ENCODE results near the gene EMC8.
"Not testable (repeated sequence)": the region's sequence is repeated elsewhere in the genome, so short reads cannot be mapped to it uniquely, and the experiment has no call there.

The EMC8 gene

GRCh38 chr16:85799497-85800320 lies at the start of gene EMC8, which contains the start of gene COX4I1:
Gene EMC8 (minus strand): TSS chr16:85799544. CDS start chr16:85799295, 249 bp downstream.
Gene COX4I1 (plus strand): TSS chr16:85799695. CDS start chr16:85801206, 1,511 bp downstream.
- DNase-seq (ENCODE audit: low read depth) = peak; percentile 95

DNA sequence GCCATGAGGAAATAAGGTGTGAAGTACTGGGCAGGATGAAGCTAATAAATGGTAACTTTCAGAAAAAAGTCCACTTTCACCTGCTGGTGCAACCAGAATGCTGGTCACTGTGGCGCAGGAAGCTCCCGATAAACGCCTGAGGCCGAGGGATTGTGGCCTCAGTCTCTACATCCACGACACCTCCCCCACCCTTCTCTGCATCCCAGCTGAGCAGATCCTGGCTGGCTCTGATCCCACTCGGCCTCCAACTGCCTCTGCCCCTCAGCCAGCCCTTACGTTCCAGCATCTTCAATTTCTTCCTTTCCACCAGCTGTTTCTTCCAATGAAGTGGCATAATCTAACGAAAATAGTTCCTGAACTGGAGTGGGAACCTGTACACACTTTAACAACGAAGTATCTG lies 49.6 kb upstream of the EMC8 start:
- no peak for DNase-seq (ENCODE audit: low read depth)

GRCh38 chr16:85847681-85848601 lies 48.6 kb upstream of the EMC8 start:
- DNase-seq (ENCODE audit: low read depth) = no peak

- DNase-seq (ENCODE audit: low read depth) = no peak
Measured at GRCh38 chr16:85847036-85847435, 47.7 kb upstream of the EMC8 start.

- DNase-seq (ENCODE audit: low read depth) = no peak
Measured at GRCh38 chr16:85846461-85846860, 47.1 kb upstream of the EMC8 start.

GRCh38 chr16:85845266-85845665 lies 45.9 kb upstream of the EMC8 start:
- no peak for DNase-seq (ENCODE audit: low read depth)

DNA sequence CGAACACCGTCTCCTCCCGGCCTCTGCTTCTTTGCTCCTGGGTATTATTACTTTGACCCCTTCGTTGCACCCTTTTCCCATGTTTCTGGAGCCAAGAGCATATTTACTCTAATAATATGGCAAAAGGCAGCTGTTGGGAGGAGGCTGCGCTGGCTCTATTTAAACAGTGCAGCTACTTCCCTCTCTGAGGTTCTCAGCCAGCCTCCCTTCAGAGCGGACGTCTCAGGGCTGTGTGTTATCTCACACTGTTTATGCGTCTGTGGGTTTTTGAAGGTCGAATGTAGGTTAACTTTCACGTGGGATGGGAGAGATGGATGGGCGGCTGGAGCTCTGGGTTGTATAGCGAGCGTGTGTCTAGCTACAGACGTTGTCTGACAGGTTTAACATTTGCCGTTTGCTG lies 45.4 kb upstream of the EMC8 start:
- no peak for DNase-seq (ENCODE audit: low read depth)

- no peak for DNase-seq (ENCODE audit: low read depth)
Measured at GRCh38 chr16:85844169-85844481, 44.8 kb upstream of the EMC8 start.

GRCh38 chr16:85843471-85844168 lies 44.3 kb upstream of the EMC8 start:
- no peak for DNase-seq (ENCODE audit: low read depth)

- DNase-seq (ENCODE audit: low read depth) = no peak
Measured at GRCh38 chr16:85842848-85843247, 43.5 kb upstream of the EMC8 start.

- no peak for DNase-seq (ENCODE audit: low read depth)
Measured at GRCh38 chr16:85842435-85842834, 43.1 kb upstream of the EMC8 start.

- DNase-seq (ENCODE audit: low read depth) = no peak
Measured at GRCh38 chr16:85840801-85841200, 41.5 kb upstream of the EMC8 start.

GRCh38 chr16:85840395-85840794 lies 41.1 kb upstream of the EMC8 start:
- no peak for DNase-seq (ENCODE audit: low read depth)

DNA sequence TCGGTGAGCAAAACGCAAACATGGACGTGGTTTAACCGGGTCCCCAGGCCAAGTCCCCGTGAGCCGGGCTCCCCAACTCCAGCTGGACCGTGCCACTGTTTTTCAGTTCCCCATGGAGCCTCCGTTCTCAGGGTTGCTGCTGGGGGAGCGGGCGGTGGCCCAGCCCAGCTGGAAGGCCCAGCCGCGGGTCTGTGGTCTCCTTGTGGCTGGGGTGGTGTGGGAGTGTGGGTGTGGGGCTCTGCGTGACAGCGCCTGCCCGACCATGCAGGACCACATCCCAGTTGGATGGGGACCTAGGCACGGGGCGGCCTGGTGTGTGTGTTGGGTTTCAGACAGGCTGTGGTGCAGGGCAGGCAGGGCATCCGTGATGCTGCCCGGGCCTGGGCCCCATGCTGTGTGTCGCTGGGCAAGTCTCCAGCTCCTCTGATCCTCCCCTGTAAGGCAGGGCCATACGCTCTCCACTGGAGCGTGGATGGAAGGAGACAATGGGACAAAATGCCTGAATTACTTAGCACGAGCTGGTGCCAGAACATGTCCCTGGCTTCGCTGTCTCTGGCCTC lies 40.4 kb upstream of the EMC8 start:
- DNase-seq (ENCODE audit: low read depth) = no peak

- DNase-seq (ENCODE audit: low read depth) = no peak
Measured at GRCh38 chr16:85838876-85839585, 39.7 kb upstream of the EMC8 start.

DNA sequence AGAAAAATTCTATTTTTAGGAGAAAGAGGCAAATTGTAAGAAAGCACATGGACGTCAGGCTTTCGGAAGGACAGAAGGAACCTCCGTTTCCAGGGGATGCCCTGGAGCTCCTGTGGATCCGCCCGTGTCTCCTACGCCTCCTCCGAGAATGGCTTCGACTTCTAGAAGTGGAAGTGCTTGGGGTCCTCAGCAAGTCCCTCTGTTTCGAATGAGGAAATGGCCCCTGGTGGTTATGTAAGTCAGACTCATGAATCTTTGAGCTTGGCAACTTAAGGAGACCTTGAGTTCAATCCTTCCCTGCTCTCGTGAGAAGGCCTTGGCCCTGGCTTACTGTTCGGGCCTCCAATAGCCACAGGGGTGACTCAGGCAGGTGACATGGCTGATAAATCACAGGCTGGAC lies 39.0 kb upstream of the EMC8 start:
- DNase-seq (ENCODE audit: low read depth) = no peak

- not testable (repeated sequence) for DNase-seq (ENCODE audit: low read depth)
Measured at GRCh38 chr16:85837654-85838053, 38.3 kb upstream of the EMC8 start.

DNA sequence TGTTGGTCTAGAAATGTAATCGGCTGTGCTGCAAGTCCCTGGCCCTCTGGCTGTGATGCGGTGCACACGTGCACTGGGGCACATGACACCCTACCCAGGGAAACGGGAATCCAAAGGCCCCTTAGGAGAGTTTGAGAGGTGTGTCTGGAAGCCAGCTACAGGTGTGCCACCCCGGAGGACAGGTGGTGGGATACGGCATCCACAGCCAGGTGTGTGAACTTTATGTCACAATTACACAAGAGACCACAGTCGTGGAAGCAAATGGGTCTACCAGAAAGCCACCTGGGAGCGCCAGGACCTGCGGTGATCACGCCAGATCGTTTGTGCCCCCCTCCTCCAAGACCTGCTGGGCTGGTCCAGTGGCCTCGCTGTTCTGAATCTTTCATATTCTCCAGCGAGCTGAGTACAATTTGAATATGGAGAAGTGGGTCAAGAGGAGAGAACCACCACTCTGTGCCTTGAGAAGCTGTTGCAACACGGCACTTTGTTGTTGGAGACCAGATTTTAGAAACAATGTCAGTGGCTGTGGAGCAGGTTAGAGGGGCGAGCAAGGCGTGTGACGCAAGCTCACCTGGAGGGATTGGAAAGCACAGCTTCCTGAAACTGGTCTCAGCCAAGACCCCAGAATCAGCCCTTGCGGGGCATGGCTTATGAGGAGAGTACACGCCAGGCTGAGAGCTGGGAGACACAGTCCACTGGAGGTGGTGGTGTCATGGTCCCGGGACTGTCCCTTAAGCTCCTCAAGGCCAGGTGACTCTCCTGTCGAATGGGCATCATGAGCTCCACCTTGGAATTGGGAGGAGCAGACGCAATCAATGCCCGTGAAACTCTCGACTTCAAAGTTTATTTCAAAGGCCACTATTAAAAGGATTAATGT lies 37.6 kb upstream of the EMC8 start:
- no peak for DNase-seq (ENCODE audit: low read depth)

- DNase-seq (ENCODE audit: low read depth) = no peak
Measured at GRCh38 chr16:85835956-85836705, 36.8 kb upstream of the EMC8 start.
